HepG2 (cell line): ENCODE data around the gene GH2. TPM values are rescaled to one million over a fixed set of nuclear protein-coding genes. Genes with fewer than 3 reads are reported as not detected.

Experiments used
- GATAD1 ChIP-seq: IDR thresholded peaks from 2 replicates; pipeline ENCODE4 v1.6.1; 2016; ENCODE audit warnings: missing genetic modification reagents, missing compliant biosample characterization
- KLF12 ChIP-seq: sonication (generic); formaldehyde crosslinking; IDR thresholded peaks from 2 replicates; pipeline ENCODE4 v1.4.0; 2020; ENCODE audit warnings: missing genetic modification reagents, borderline replicate concordance
- KLF16 ChIP-seq, 2 experiments: sonication (generic) in 1 of 2; formaldehyde crosslinking in 1 of 2; IDR thresholded peaks; 2 replicates each; pipeline versions ENCODE4 v1.6.1 to v1.8.0; 2016 to 2023; ENCODE audit warnings: missing genetic modification reagents in 2 of 2, missing compliant biosample characterization in 1 of 2
- MAZ ChIP-seq, 2 experiments: sonication (generic) in 1 of 2; formaldehyde crosslinking in 1 of 2; IDR thresholded peaks; 2 replicates each; pipeline versions ENCODE4 v1.5.0 to v1.6.1; 2012 to 2020; ENCODE audit warnings: low read depth in 2 of 2, mild to moderate bottlenecking in 2 of 2, borderline replicate concordance in 1 of 2, improper control_type of control experiment in 1 of 2, low read length in 1 of 2, missing genetic modification reagents in 1 of 2, moderate library complexity in 1 of 2
- PHF8 ChIP-seq: sonication (generic); formaldehyde crosslinking; IDR thresholded peaks from 2 replicates; pipeline ENCODE4 v1.5.0; 2020; ENCODE audit warnings: missing genetic modification reagents
- RCOR2 ChIP-seq: IDR thresholded peaks from 2 replicates; pipeline ENCODE4 v1.6.1; 2016; ENCODE audit warnings: missing biosample characterization, missing genetic modification reagents
- SIN3A ChIP-seq: IDR thresholded peaks from 2 replicates; pipeline ENCODE4 v1.6.1; 2011; ENCODE audit warnings: low read depth, mild to moderate bottlenecking, control low read depth, low read length, borderline replicate concordance
- ZBTB3 ChIP-seq: sonication (generic); formaldehyde crosslinking; IDR thresholded peaks from 2 replicates; pipeline ENCODE4 v1.4.0; 2020; ENCODE audit warnings: low read depth, mild to moderate bottlenecking, moderate library complexity, missing genetic modification reagents, borderline replicate concordance
- ZNF552 ChIP-seq: sonication (generic); formaldehyde crosslinking; IDR thresholded peaks from 2 replicates; pipeline ENCODE4 v1.9.0; 2022; ENCODE audit warnings: missing genetic modification reagents, mild to moderate bottlenecking, borderline replicate concordance
- polyA plus RNA-seq, 8 experiments: library from polyadenylated mRNA; depleted of rRNA in 3 of 8; stranded (reverse) in 7 of 8; unstranded in 1 of 8; fragments of >200 nt; fragmentation: Illumina TruSeq in 4 of 8; extraction: Trizol in 4 of 8; gene quantifications; 2 replicates each; pipeline versions ENCODE4 v1.2.1 to v1.2.3, GENCODE V29; 2011 to 2016; ENCODE audit warnings: low read depth in 4 of 8, missing spikeins in 1 of 8, mixed read lengths in 1 of 8; ENCODE audit not compliant: insufficient read depth in 1 of 8
- total RNA-seq, 5 experiments: library from RNA; depleted of rRNA; stranded (reverse); fragments of >200 nt; fragmentation: Illumina TruSeq; extraction: Trizol; gene quantifications; 2 replicates each; pipeline ENCODE4 v1.2.3, GENCODE V29; 2016; ENCODE audit warnings: low read depth in 1 of 5
- TF ChIP-seq, protein P1 (sequence below): sonication (generic); formaldehyde crosslinking; IDR thresholded peaks from 2 replicates; pipeline ENCODE4 v1.5.0; 2020; ENCODE audit warnings: mild to moderate bottlenecking, missing genetic modification reagents, borderline replicate concordance
- TF ChIP-seq, protein P2 (sequence below): IDR thresholded peaks from 2 replicates; pipeline ENCODE4 v1.6.1; 2016; ENCODE audit warnings: mild to moderate bottlenecking, missing biosample characterization, missing genetic modification reagents
- TF ChIP-seq, protein P3 (sequence below): sonication (generic); formaldehyde crosslinking; IDR thresholded peaks from 2 replicates; pipeline ENCODE4 v1.5.1; 2020; ENCODE audit warnings: mild to moderate bottlenecking, missing genetic modification reagents, moderate library complexity
- TF ChIP-seq, protein P4 (sequence below): IDR thresholded peaks from 2 replicates; pipeline ENCODE4 v1.6.1; 2012; ENCODE audit warnings: inconsistent platforms
- TF ChIP-seq, protein P5 (sequence below): sonication (generic); formaldehyde crosslinking; IDR thresholded peaks from 2 replicates; pipeline ENCODE4 v1.4.0; 2020; ENCODE audit warnings: missing genetic modification reagents

Gene GH2
- total and polyA plus RNA-seq, 2 of the 13 experiments (the other 11 are each of a cell fraction or from before 2014, with no cell fraction given), result not detected

DNA sequence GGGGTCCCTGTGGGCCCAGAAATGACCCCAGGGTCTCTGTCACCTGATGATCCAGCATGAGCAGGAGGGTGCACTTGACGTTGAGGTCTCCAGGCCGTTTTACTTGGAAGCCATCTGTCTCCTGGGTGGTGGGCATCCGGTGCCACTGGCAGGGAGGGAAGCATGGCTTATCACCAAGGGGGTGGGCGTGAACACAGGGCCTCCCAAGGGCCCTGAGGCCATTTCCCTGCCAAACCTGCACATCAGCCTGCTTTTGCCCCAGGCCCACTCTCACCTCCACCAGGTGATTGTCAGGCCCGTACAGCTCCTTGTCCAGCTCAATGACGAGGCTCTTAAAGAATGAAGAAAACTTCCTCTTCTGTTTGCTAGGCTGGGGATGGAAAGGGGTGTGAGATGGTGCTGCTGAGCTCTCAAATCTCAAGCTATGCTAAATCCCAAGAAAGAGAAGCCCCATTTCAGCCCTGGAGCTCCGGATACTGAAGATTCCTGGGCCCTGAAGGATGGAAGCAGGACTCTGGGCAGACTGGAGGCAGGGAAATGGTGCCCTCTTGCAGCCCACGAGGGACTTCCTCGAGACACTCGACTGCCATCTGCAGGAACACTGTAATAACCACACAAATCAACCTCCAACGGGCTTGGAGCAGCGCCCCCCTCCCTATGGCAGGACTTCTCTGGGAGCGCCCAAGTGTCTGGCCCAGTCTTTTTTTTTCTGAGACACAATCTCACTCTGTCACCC lies 47.1 kb downstream of the GH2 start (continued):
- TF ChIP-seq, protein P1, sequence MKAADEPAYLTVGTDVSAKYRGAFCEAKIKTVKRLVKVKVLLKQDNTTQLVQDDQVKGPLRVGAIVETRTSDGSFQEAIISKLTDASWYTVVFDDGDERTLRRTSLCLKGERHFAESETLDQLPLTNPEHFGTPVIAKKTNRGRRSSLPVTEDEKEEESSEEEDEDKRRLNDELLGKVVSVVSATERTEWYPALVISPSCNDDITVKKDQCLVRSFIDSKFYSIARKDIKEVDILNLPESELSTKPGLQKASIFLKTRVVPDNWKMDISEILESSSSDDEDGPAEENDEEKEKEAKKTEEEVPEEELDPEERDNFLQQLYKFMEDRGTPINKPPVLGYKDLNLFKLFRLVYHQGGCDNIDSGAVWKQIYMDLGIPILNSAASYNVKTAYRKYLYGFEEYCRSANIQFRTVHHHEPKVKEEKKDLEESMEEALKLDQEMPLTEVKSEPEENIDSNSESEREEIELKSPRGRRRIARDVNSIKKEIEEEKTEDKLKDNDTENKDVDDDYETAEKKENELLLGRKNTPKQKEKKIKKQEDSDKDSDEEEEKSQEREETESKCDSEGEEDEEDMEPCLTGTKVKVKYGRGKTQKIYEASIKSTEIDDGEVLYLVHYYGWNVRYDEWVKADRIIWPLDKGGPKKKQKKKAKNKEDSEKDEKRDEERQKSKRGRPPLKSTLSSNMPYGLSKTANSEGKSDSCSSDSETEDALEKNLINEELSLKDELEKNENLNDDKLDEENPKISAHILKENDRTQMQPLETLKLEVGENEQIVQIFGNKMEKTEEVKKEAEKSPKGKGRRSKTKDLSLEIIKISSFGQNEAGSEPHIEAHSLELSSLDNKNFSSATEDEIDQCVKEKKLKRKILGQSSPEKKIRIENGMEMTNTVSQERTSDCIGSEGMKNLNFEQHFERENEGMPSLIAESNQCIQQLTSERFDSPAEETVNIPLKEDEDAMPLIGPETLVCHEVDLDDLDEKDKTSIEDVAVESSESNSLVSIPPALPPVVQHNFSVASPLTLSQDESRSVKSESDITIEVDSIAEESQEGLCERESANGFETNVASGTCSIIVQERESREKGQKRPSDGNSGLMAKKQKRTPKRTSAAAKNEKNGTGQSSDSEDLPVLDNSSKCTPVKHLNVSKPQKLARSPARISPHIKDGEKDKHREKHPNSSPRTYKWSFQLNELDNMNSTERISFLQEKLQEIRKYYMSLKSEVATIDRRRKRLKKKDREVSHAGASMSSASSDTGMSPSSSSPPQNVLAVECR (CRISPR knock-in tag), result peak; percentile 41; the same call in 1 of the 2 replicates
- TF ChIP-seq SIN3A (no peak), MAZ (IDR thresholded peaks at IDR 0.05; ENCODE audit: borderline replicate concordance, low read depth, low read length) (0 out of 2 replicates have a peak, but pooled peaks have one; percentile 57), MAZ (CRISPR knock-in tag; IDR thresholded peaks at IDR 0.05; ENCODE audit: low read depth) (no peak), KLF12 (CRISPR knock-in tag) (no peak), PHF8 (CRISPR knock-in tag) (peak; percentile 23; the same call in 1 of the 2 replicates), ZBTB3 (CRISPR knock-in tag) (no peak), RCOR2 (CRISPR knock-in tag) (no peak), GATAD1 (CRISPR knock-in tag) (peak; percentile 48; the same call in 1 of the 2 replicates), ZNF552 (peak; percentile 93), KLF16 (CRISPR knock-in tag; IDR thresholded peaks at IDR 0.05) (0 out of 4 replicates have a peak, but pooled peaks of 1 of the 2 experiments have one; percentile 33)
- TF ChIP-seq, protein P2, sequence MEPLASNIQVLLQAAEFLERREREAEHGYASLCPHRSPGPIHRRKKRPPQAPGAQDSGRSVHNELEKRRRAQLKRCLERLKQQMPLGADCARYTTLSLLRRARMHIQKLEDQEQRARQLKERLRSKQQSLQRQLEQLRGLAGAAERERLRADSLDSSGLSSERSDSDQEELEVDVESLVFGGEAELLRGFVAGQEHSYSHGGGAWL, result no peak
- TF ChIP-seq, protein P3, sequence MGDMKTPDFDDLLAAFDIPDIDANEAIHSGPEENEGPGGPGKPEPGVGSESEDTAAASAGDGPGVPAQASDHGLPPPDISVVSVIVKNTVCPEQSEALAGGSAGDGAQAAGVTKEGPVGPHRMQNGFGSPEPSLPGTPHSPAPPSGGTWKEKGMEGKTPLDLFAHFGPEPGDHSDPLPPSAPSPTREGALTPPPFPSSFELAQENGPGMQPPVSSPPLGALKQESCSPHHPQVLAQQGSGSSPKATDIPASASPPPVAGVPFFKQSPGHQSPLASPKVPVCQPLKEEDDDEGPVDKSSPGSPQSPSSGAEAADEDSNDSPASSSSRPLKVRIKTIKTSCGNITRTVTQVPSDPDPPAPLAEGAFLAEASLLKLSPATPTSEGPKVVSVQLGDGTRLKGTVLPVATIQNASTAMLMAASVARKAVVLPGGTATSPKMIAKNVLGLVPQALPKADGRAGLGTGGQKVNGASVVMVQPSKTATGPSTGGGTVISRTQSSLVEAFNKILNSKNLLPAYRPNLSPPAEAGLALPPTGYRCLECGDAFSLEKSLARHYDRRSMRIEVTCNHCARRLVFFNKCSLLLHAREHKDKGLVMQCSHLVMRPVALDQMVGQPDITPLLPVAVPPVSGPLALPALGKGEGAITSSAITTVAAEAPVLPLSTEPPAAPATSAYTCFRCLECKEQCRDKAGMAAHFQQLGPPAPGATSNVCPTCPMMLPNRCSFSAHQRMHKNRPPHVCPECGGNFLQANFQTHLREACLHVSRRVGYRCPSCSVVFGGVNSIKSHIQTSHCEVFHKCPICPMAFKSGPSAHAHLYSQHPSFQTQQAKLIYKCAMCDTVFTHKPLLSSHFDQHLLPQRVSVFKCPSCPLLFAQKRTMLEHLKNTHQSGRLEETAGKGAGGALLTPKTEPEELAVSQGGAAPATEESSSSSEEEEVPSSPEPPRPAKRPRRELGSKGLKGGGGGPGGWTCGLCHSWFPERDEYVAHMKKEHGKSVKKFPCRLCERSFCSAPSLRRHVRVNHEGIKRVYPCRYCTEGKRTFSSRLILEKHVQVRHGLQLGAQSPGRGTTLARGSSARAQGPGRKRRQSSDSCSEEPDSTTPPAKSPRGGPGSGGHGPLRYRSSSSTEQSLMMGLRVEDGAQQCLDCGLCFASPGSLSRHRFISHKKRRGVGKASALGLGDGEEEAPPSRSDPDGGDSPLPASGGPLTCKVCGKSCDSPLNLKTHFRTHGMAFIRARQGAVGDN (CRISPR knock-in tag), result peak; percentile 33
- TF ChIP-seq, protein P4, sequence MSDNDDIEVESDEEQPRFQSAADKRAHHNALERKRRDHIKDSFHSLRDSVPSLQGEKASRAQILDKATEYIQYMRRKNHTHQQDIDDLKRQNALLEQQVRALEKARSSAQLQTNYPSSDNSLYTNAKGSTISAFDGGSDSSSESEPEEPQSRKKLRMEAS, result 0 out of 2 replicates have a peak, but pooled peaks have one; percentile 42
- TF ChIP-seq, protein P5, sequence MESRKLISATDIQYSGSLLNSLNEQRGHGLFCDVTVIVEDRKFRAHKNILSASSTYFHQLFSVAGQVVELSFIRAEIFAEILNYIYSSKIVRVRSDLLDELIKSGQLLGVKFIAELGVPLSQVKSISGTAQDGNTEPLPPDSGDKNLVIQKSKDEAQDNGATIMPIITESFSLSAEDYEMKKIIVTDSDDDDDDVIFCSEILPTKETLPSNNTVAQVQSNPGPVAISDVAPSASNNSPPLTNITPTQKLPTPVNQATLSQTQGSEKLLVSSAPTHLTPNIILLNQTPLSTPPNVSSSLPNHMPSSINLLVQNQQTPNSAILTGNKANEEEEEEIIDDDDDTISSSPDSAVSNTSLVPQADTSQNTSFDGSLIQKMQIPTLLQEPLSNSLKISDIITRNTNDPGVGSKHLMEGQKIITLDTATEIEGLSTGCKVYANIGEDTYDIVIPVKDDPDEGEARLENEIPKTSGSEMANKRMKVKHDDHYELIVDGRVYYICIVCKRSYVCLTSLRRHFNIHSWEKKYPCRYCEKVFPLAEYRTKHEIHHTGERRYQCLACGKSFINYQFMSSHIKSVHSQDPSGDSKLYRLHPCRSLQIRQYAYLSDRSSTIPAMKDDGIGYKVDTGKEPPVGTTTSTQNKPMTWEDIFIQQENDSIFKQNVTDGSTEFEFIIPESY (CRISPR knock-in tag), result peak; percentile 60; the same call in 1 of the 2 replicates
